Spleen (tissue), 11 donors: Measurements from ENCODE around the gene PDE4D. TPM values are rescaled to one million over a fixed set of nuclear protein-coding genes. Genes with fewer than 3 reads are reported as not detected.

Experiments used
- DNase-seq: peaks from one replicate; pipeline ENCODE4 v3.0.0-alpha.2; 2020
- H3K27ac ChIP-seq, 8 donors: fragments of 200-600 bp; sonication (generic) in 7 of 8; 1 replicate in 4 of 8; 2 replicates in 4 of 8; pipeline versions ENCODE4 v1.5.0 to v1.8.0; 2016 to 2021; ENCODE audit warnings: inconsistent platforms in 4 of 8, mild to moderate bottlenecking in 4 of 8, moderate library complexity in 1 of 8
- H3K27me3 ChIP-seq, 7 donors: fragments of 200-600 bp; sonication (generic) in 6 of 7; replicated peaks in 1 of 7; 1 replicate in 4 of 7; 2 replicates in 3 of 7; pipeline versions ENCODE4 v1.5.0 to v1.8.0; 2016 to 2021; ENCODE audit warnings: inconsistent platforms in 3 of 7, mild to moderate bottlenecking in 1 of 7
- H3K36me3 ChIP-seq, 6 donors: fragments of 200-600 bp; sonication (generic) in 5 of 6; 1 replicate in 4 of 6; 2 replicates in 2 of 6; pipeline versions ENCODE4 v1.5.0 to v1.8.0; 2016 to 2021; ENCODE audit warnings: inconsistent platforms in 2 of 6
- H3K4me1 ChIP-seq, 6 donors: fragments of 200-600 bp; sonication (generic) in 5 of 6; 1 replicate in 3 of 6; 2 replicates in 3 of 6; pipeline versions ENCODE4 v1.5.0 to v1.8.0; 2016 to 2021; ENCODE audit warnings: inconsistent platforms in 3 of 6
- H3K4me3 ChIP-seq, 8 donors: fragments of 200-600 bp; sonication (generic) in 7 of 8; 1 replicate in 4 of 8; 2 replicates in 4 of 8; pipeline versions ENCODE4 v1.5.0 to v1.8.0; 2016 to 2021; ENCODE audit warnings: inconsistent platforms in 4 of 8, mild to moderate bottlenecking in 4 of 8, moderate library complexity in 2 of 8
- H3K9me3 ChIP-seq, 8 donors: fragments of 200-600 bp; sonication (generic) in 7 of 8; 1 replicate in 4 of 8; 2 replicates in 4 of 8; pipeline versions ENCODE4 v1.5.0 to v1.8.0; 2016 to 2021; ENCODE audit warnings: inconsistent platforms in 4 of 8
- POLR2A ChIP-seq, 3 donors: fragments of 450-650 bp; IDR thresholded peaks; one replicate each; pipeline ENCODE4 v1.5.1; 2017; ENCODE audit warnings: antibody characterized with exemption in 3 of 3, mild to moderate bottlenecking in 1 of 3
- POLR2AphosphoS5 ChIP-seq, 3 donors: sonication (generic); formaldehyde crosslinking; IDR thresholded peaks; one replicate each; pipeline ENCODE4 v1.5.1; 2017; ENCODE audit warnings: antibody characterized with exemption in 3 of 3
- WGBS, 5 donors: extraction: QIAGEN DNeasy Blood & Tissue Kit in 3 of 5; methylation state at CpG; one replicate each; pipeline versions ENCODE4 v1.1.5 to v1.1.7; 2013 to 2018; 5-methylcytosine and 5-hydroxymethylcytosine counted together
- intact Hi-C: fragments of 100-400 bp; cut with DNase I; formaldehyde crosslinking; loops from one replicate; pipeline ENCODE4 v1.15.0; 2023; ENCODE audit warnings: low total_unique reads
- polyA plus RNA-seq, 3 donors: library from polyadenylated mRNA; stranded (reverse); fragments of 200-250 nt; gene quantifications; one replicate each; pipeline ENCODE4 v1.2.1, GENCODE V29; 2013
- total RNA-seq, 7 donors: library from RNA; depleted of rRNA in 3 of 7; stranded (reverse); fragments of >200 nt in 3 of 7; fragmentation: NEBNext Ultra II Directional in 4 of 7; extraction: Animal tissue kit (Norgen Biotek cat#: 25700) in 4 of 7; gene quantifications; one replicate each; pipeline versions ENCODE4 v1.1.0 to v1.2.1, GENCODE V29; 2016 to 2021
- TF ChIP-seq, protein P1 (sequence below), 11 experiments: fragments of 200-600 bp in 7 of 11; fragments of 450-650 bp in 4 of 11; sonication (generic) in 4 of 11; IDR thresholded peaks in 8 of 11; conservative IDR thresholded peaks in 3 of 11; 1 replicate in 7 of 11; 2 replicates in 4 of 11; pipeline versions ENCODE4 v1.4.0 to v1.8.0; 2016 to 2021; ENCODE audit warnings: antibody characterized with exemption in 11 of 11, inconsistent platforms in 4 of 11, mild to moderate bottlenecking in 1 of 11
- donor health status: healthy with polysubstance abuse.
- donor health status: DM: no; HTN: no; CAD: no; lungs with moderate emphysema.
- donor health status: DM: no; HTN: no; CAD: no.
- donor health status: Bipolar disorder and iron deficiency.
- donor health status: healthy.
- donor health status: DM: no; HTN: no; CAD: no.
- donor health status: DM: yes; HTN: yes; CAD: no.

PDE4D gene
- total and polyA plus RNA-seq, 10 donors = 0.88 to 51.8 (median 18.2) TPM

DNA sequence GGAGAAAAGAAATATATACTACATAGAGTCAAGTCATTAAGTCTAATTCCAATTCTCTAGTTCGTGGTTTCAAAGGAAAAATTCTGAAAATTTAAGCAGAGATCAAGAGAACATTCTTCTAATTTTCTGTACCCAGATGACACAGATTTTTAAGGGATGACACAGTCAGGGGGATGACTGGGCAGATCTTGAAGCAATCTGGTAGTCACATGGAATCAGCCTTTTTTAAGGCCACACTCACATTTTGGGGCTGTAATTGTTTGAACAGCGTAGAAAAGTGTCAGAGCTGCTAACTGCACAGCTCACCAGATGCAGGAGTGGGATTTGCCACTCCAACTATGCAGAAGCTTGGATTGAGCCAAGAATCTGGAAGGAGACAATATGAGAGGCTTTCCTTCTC, 20.4 kb downstream of the PDE4D start:
- no peaks in the 10 kb centered on the region for H3K9me3 ChIP-seq
- intact Hi-C loops = no loop called here
- no peak for DNase-seq
- no peak overlapping the region for H3K27ac ChIP-seq
- no peak for TF ChIP-seq POLR2AphosphoS5 (IDR thresholded peaks at IDR 0.05)
- H3K4me1 ChIP-seq = no peaks in the 10 kb centered on the region
- no peak overlapping the region for H3K4me3 ChIP-seq
- H3K27me3 ChIP-seq = no peaks in the 10 kb centered on the region
- 77 to 79% (median 77%) methylated on average over 2 of the region's 2 CpGs for WGBS, 5 donors
- H3K36me3 ChIP-seq = no peaks in the 10 kb centered on the region

DNA sequence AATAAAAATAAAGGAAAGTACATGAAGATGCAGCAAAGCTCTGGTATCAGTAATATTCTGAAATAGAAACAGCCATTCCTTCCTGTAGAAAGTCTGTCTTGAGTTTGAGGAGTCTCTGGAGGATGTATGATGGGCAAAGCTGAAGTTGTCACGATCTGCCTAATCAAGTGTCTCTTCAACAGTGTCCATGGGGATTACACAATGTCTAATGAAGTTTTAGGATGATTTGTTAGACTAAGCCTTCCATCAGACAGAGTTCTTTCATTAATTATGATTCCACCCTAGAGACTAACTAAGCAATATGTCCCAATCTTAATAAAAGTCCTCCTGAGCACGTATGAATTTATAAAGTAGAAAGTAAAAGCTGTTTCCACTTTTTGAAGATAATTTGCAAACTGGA, 26.9 kb downstream of the PDE4D start:
- WGBS, 5 donors = 51 to 72% (median 70%) methylated on average over 2 of the region's 2 CpGs
- Histone ChIP-seq H3K36me3 (no peaks in the 10 kb centered on the region), H3K4me1 (no peaks in the 10 kb centered on the region), H3K27ac (no peak overlapping the region), H3K27me3 (no peaks in the 10 kb centered on the region), H3K9me3 (no peaks in the 10 kb centered on the region), H3K4me3 (no peak overlapping the region)
- TF ChIP-seq POLR2AphosphoS5 (IDR thresholded peaks at IDR 0.05) (no peak), POLR2A (IDR thresholded peaks at IDR 0.05) (no peak)
- TF ChIP-seq, protein P1, sequence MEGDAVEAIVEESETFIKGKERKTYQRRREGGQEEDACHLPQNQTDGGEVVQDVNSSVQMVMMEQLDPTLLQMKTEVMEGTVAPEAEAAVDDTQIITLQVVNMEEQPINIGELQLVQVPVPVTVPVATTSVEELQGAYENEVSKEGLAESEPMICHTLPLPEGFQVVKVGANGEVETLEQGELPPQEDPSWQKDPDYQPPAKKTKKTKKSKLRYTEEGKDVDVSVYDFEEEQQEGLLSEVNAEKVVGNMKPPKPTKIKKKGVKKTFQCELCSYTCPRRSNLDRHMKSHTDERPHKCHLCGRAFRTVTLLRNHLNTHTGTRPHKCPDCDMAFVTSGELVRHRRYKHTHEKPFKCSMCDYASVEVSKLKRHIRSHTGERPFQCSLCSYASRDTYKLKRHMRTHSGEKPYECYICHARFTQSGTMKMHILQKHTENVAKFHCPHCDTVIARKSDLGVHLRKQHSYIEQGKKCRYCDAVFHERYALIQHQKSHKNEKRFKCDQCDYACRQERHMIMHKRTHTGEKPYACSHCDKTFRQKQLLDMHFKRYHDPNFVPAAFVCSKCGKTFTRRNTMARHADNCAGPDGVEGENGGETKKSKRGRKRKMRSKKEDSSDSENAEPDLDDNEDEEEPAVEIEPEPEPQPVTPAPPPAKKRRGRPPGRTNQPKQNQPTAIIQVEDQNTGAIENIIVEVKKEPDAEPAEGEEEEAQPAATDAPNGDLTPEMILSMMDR (IDR thresholded peaks at IDR 0.05 in 8 of 11, conservative IDR thresholded peaks at IDR 0.05 in 3 of 11) = no peak
- intact Hi-C loops = no loop called here
- no peak for DNase-seq

DNA sequence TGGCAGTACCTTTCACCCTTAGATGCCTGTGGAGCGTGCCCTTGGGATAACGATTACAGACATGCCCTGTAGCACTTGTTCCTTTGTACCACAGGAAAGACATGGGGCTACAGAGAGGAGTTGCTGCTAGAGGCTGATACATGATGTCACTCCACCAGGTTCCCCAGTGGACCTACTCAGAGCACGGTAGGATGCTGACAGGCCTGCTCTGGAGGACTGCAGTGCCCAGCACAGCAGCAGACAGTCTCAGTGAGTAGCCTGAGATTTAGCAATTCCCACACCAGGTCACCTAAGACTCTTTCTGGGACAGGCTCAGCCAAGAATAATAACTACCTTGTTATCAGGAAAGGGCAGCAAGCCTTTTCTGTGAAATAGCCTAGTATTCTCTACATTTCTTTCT, 28.8 kb downstream of the PDE4D start:
- Histone ChIP-seq H3K36me3 (no peaks in the 10 kb centered on the region), H3K4me3 (no peak overlapping the region), H3K27me3 (no peaks in the 10 kb centered on the region), H3K9me3 (no peaks in the 10 kb centered on the region), H3K27ac (no peak overlapping the region), H3K4me1 (no peaks in the 10 kb centered on the region)
- intact Hi-C loops = no loop called here
- TF ChIP-seq, protein P1 (IDR thresholded peaks at IDR 0.05 in 8 of 11, conservative IDR thresholded peaks at IDR 0.05 in 3 of 11) = no peak
- TF ChIP-seq POLR2AphosphoS5 (IDR thresholded peaks at IDR 0.05) (no peak), POLR2A (IDR thresholded peaks at IDR 0.05) (no peak)
- DNase-seq = no peak
- WGBS, 5 donors = 62 to 76% (median 70%) methylated on average over 3 of the region's 3 CpGs

DNA sequence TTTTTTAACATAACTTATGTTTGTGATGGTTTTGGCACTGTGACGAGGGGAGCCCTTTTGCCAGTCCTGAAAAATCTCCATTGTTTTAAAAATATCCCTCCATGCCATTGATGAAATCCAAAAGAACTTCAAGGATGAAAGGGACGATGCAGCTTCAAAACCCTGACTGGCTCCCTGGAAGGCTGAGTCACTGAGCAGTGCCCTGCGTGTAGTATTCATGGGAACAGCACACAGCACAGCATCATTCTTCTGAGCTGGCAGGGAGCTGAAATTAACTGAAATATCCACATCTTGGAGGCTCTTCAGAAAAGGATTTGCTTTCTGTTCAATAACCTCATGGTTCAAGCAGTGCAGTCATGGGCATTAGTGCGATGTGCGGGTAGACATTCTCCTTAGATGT, 29.7 kb downstream of the PDE4D start:
- Histone ChIP-seq H3K4me1 (no peaks in the 10 kb centered on the region), H3K4me3 (no peak overlapping the region), H3K36me3 (no peaks in the 10 kb centered on the region), H3K9me3 (no peaks in the 10 kb centered on the region), H3K27me3 (no peaks in the 10 kb centered on the region), H3K27ac (no peak overlapping the region)
- TF ChIP-seq POLR2A (IDR thresholded peaks at IDR 0.05) = no peak
- intact Hi-C loops = no loop called here
- DNase-seq = no peak
- 80 to 90% (median 86%) methylated on average over 5 of the region's 5 CpGs for WGBS, 5 donors

DNA sequence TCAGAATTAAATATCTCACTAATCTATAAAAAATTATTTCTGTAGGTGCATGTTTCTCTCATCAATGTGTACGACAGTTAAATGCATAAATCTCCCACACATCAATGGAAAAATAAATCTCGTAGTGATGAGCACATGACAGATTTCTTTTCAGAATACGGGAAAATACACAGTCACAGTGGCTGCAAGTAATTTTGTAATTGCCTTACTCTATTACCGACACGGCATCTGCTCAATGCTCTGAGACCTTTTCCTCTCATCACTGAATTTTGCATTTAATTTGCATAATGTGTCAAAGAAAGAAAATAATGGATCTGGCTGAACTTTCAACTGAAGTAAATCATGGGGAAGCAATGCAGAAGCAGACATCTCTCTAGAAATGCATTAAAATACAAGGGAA, 37.2 kb downstream of the PDE4D start:
- DNase-seq = no peak
- H3K4me1 ChIP-seq = no peaks in the 10 kb centered on the region
- H3K27me3 ChIP-seq = no peaks in the 10 kb centered on the region
- no peaks in the 10 kb centered on the region for H3K9me3 ChIP-seq
- 88 to 93% (median 90%) methylated on average over 5 of the region's 5 CpGs for WGBS, 5 donors
- H3K27ac ChIP-seq = no peak overlapping the region
- no peak overlapping the region for H3K4me3 ChIP-seq
- H3K36me3 ChIP-seq = no peaks in the 10 kb centered on the region
- TF ChIP-seq POLR2A (IDR thresholded peaks at IDR 0.05) = no peak
- TF ChIP-seq, protein P1 (IDR thresholded peaks at IDR 0.05 in 8 of 11, conservative IDR thresholded peaks at IDR 0.05 in 3 of 11) = no peak
- no peak for TF ChIP-seq POLR2AphosphoS5 (IDR thresholded peaks at IDR 0.05)
- intact Hi-C loops = no loop called here
